Brain microvascular endothelial cell (primary cell): ENCODE data around the gene HELLS.

Experiments
- DNase-seq: peaks from one replicate; pipeline ENCODE4 v3.0.0-alpha.2; 2020
- H3K27ac ChIP-seq: fragments of 250-450 bp; sonication (Bioruptor Pico); 2 replicates; pipeline ENCODE4 v1.5.1; 2020; ENCODE audit warnings: mild to moderate bottlenecking, moderate library complexity
- H3K27me3 ChIP-seq: fragments of 250-450 bp; sonication (Bioruptor Pico); replicated peaks from 2 replicates; pipeline ENCODE4 v1.5.1; 2020; ENCODE audit warnings: mild to moderate bottlenecking
- H3K36me3 ChIP-seq: fragments of 250-450 bp; sonication (Bioruptor Pico); replicated peaks from 2 replicates; pipeline ENCODE4 v1.5.1; 2020; ENCODE audit warnings: mild to moderate bottlenecking
- H3K4me3 ChIP-seq: 2 replicates; pipeline ENCODE4 v1.5.1; 2011; ENCODE audit warnings: low read depth, mild to moderate bottlenecking, control low read depth, low read length, moderate library complexity
- in situ Hi-C: cut with HindIII; loops from 2 replicates; pipeline ENCODE4 v1.10.0; 2017; ENCODE audit warnings: low sequenced_read_pairs, low pct_ligation_motif_present
- TF ChIP-seq, protein P1 (sequence below): IDR thresholded peaks from 2 replicates; pipeline ENCODE4 v1.5.1; 2011; ENCODE audit warnings: low read depth, mild to moderate bottlenecking, moderate library complexity, low read length, control low read depth, inconsistent platforms; ENCODE audit errors: missing control alignments

The HELLS gene

DNA sequence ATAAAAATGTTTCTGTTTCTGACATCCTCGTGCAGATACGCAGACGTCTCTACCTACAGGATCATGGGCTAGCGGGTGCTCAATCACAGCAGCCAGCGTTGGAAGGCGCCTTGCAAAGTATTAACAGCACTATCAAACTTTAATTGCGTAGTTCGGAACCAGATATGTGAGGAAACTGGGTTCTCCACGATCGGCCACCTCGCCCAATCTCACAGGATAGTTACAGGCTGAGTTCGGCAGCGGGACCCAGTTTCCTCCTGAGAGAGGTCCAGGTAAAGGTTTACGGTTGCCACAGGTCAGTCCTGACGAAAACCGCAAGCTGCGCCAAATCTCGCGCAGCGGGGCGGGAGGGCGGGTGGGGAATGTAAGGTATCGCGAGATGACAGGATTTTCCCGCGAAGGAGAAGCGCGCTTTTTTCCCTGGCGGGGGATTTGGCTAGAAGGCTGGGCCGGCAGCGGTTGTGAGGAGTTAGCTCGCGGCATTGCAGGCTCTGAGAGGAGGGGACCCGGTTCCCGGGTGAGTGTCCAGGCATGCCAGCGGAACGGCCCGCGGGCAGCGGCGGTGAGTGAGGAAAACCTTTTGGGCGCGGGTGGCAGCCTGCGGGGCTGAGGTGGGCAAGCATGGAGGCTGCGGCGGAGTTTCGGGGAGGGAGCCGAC, at the start of gene HELLS:
Gene HELLS (plus strand): TSS at position 398 of the 658 bp plus-strand sequence. CDS start 134 bp downstream, at position 532.
- Histone ChIP-seq H3K27ac (peak within 1 kb of the TSS; percentile 74), H3K27me3 (no peaks in the 10 kb centered on the region), H3K4me3 (peak within 1 kb of the TSS; percentile 93), H3K36me3 (no peaks in the 10 kb centered on the region)
- DNase-seq: peak; percentile 77
- TF ChIP-seq, protein P1, sequence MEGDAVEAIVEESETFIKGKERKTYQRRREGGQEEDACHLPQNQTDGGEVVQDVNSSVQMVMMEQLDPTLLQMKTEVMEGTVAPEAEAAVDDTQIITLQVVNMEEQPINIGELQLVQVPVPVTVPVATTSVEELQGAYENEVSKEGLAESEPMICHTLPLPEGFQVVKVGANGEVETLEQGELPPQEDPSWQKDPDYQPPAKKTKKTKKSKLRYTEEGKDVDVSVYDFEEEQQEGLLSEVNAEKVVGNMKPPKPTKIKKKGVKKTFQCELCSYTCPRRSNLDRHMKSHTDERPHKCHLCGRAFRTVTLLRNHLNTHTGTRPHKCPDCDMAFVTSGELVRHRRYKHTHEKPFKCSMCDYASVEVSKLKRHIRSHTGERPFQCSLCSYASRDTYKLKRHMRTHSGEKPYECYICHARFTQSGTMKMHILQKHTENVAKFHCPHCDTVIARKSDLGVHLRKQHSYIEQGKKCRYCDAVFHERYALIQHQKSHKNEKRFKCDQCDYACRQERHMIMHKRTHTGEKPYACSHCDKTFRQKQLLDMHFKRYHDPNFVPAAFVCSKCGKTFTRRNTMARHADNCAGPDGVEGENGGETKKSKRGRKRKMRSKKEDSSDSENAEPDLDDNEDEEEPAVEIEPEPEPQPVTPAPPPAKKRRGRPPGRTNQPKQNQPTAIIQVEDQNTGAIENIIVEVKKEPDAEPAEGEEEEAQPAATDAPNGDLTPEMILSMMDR: no peak
- in situ Hi-C loops: no loop called here

DNA sequence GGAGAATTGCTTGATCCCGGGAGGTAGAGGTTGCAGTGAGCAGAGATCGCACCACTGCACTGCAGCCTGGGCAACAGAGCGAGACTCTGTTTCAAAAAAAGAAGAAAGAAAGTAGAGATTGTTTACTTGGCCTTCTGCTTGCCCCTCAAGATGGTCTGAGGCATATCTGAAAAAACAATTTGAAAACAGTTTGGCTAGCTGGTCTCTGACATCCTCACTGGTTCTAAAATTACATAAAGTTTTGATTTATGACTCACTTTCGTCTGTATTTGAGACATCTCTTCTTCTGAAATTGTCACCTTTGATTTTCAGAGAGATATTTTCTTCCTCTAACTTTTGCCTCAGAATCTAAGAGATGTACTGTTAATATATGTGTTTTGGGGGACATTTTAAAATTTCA, 49.6 kb upstream of the HELLS start:
- Histone ChIP-seq H3K36me3 (no peaks in the 10 kb centered on the region), H3K27ac (peak overlapping the region; percentile 52), H3K4me3 (no peak overlapping the region), H3K27me3 (no peaks in the 10 kb centered on the region)
- in situ Hi-C loops: no loop called here
- peak; percentile 40 for DNase-seq
- TF ChIP-seq, protein P1: no peak

DNA sequence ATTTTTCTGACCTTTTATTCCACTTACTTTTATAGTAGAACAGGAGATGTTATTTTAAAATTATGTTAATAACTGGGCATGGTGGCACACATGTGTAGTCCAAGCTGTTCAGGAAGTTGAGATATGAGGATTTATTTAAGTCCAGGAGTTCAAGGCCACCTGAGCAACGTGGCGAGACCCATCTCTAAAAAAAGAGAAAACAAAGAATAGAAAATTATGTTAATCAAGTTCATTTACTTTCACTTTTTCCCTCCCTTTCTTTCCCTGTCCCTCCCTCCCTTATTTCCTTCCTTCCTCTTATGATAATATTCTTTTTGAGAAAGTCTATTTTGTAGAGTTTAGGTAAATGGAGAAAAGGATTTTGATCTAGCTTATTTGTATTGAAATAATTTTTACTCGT, 48.9 kb upstream of the HELLS start:
- no peak for DNase-seq
- H3K4me3 ChIP-seq: no peak overlapping the region
- no peaks in the 10 kb centered on the region for H3K36me3 ChIP-seq
- no peaks in the 10 kb centered on the region for H3K27me3 ChIP-seq
- TF ChIP-seq, protein P1: no peak
- in situ Hi-C loops: no loop called here
- no peak overlapping the region for H3K27ac ChIP-seq

DNA sequence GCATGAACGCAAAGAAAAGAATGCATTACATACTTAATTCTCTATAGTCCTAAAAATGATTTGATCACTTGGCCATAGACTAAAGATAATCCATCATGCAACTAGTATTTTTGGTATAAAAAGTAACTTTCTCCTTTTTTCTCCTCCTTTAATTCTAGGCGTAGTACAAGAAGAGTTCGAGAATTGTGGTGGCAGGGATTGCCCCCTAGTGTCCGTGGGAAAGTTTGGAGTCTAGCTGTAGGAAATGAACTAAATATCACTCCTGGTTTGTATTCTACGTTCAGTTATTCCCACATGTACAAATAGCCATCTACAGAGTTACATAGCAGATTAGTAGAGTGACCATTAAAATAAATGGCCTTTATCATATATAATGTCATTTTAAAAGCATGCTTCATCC, 45.5 kb upstream of the HELLS start:
- Histone ChIP-seq H3K27ac (no peak overlapping the region), H3K27me3 (no peaks in the 10 kb centered on the region), H3K4me3 (no peak overlapping the region), H3K36me3 (no peaks in the 10 kb centered on the region)
- DNase-seq: peak; percentile 32
- TF ChIP-seq, protein P1: peak; percentile 79
- in situ Hi-C loops: no loop called here

DNA sequence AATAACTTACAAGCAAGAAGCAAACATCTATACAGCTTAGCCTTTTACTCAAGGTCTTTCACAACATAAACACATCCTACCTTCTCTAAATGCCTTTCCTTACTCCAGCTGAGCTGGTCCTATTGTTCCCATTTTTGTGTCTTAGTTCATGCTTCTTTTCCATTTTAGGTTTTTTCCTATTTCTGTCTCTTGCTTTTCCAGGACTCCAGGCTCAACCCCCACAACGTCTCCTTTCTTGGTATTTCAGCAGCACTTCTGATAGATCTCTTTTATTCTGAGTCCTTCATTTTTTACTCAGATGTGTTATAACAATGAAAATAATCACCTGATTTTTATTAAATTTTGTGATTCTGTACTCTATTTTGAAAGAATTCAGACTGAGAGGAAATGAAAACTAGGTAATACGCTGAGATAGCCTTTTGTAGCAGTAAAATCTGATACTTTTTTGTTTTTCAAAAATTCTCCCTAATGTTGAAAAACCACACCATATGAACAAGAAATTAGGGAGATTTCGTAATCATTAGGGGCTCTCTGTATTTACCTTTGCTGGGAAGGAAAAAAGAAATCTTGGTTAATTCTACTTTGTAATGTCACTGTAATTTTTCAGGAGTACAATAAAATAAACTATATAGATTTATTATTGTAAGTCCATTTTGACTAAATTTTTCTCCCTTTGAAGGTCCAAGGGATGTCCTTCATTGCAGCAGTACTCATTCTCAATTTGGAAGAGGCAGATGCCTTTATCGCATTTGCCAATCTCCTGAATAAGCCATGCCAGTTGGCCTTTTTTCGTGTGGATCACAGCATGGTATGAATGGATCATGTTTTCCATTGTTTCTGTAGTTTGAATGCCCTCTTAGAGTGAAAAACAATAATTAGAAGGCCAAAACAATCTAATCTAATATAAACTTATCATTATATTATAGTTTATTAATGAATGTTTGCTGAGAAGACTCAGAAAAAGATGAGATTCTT, 24.0 kb upstream of the HELLS start:
- H3K27me3 ChIP-seq: no peaks in the 10 kb centered on the region
- no peak for DNase-seq
- in situ Hi-C loops: no loop called here
- no peak overlapping the region for H3K27ac ChIP-seq
- no peak overlapping the region for H3K4me3 ChIP-seq
- TF ChIP-seq, protein P1: no peak
- no peaks in the 10 kb centered on the region for H3K36me3 ChIP-seq
